WERI-Rb-1 (cell line): Measurements from ENCODE around the gene KIF17.
A peak's percentile ranks its signal among the peaks of the same experiment; 100 is the strongest.

Experiments used
- DNase-seq: peaks from one replicate; pipeline ENCODE4 v3.0.0-alpha.2; 2020
- H3K27ac ChIP-seq: fragments of 250-450 bp; sonication (Bioruptor Pico); 2 replicates; pipeline ENCODE4 v1.5.1; 2020; ENCODE audit warnings: mild to moderate bottlenecking, moderate library complexity
- H3K27me3 ChIP-seq: fragments of 250-450 bp; sonication (Bioruptor Pico); 2 replicates; pipeline ENCODE4 v1.5.1; 2021; ENCODE audit warnings: mild to moderate bottlenecking, low read depth, moderate library complexity; ENCODE audit not compliant: insufficient read depth, severe bottlenecking
- H3K36me3 ChIP-seq: fragments of 250-450 bp; sonication (Bioruptor Pico); 2 replicates; pipeline ENCODE4 v1.5.1; 2020; ENCODE audit warnings: mild to moderate bottlenecking, moderate library complexity
- H3K4me3 ChIP-seq: 2 replicates; pipeline ENCODE4 v1.5.1; 2011; ENCODE audit warnings: low read depth, mild to moderate bottlenecking, control low read depth, low read length
- H3K9me3 ChIP-seq: fragments of 250-450 bp; sonication (Bioruptor Pico); 2 replicates; pipeline ENCODE4 v1.5.1; 2021; ENCODE audit warnings: mild to moderate bottlenecking, moderate library complexity; ENCODE audit not compliant: severe bottlenecking
- CTCF ChIP-seq: IDR thresholded peaks from 2 replicates; pipeline ENCODE4 v1.5.1; 2011; ENCODE audit warnings: low read depth, mild to moderate bottlenecking, control low read depth, inconsistent platforms, low read length

KIF17 gene

GRCh38 chr1:20661207-20662109 lies 56.3 kb downstream of the KIF17 start, which contains the start of gene DDOST:
DDOST (minus strand) TSS chr1:20661369; CDS start chr1:20661350, 19 bp downstream.
- H3K27me3 ChIP-seq = no peaks in the 10 kb centered on the region

GRCh38 chr1:20660847-20661206 lies 57.0 kb downstream of the KIF17 start:
- H3K27me3 ChIP-seq = no peaks in the 10 kb centered on the region
- TF ChIP-seq CTCF = no peak
- DNase-seq = no peak
- H3K9me3 ChIP-seq = no peaks in the 10 kb centered on the region
- peak overlapping the region; percentile 97 for H3K4me3 ChIP-seq
- peaks cover 40% of the 10 kb centered on the region for H3K36me3 ChIP-seq
- peak overlapping the region; percentile 64 for H3K27ac ChIP-seq

More at GRCh38 chr1:20661207-20662109, 56.3 kb downstream of the KIF17 start, which contains the start of gene DDOST:
- Histone ChIP-seq H3K36me3 (peaks cover 33% of the 10 kb centered on the region), H3K9me3 (no peaks in the 10 kb centered on the region), H3K4me3 (peak within 1 kb of the TSS; percentile 97), H3K27ac (peak within 1 kb of the TSS; percentile 85)
- DNase-seq = peak; percentile 98
- peak; percentile 56 for TF ChIP-seq CTCF

- Histone ChIP-seq H3K4me3 (peak overlapping the region; percentile 97), H3K36me3 (peaks cover 44% of the 10 kb centered on the region), H3K9me3 (no peaks in the 10 kb centered on the region), H3K27me3 (no peaks in the 10 kb centered on the region), H3K27ac (peak overlapping the region; percentile 64; the same call in 1 of the 2 replicates)
- DNase-seq = no peak
- TF ChIP-seq CTCF = no peak
Measured at GRCh38 chr1:20660363-20660762, 57.4 kb downstream of the KIF17 start.

GRCh38 chr1:20658166-20658915 lies 59.5 kb downstream of the KIF17 start:
- H3K27me3 ChIP-seq = no peaks in the 10 kb centered on the region
- no peak for TF ChIP-seq CTCF
- H3K4me3 ChIP-seq = no peak overlapping the region
- H3K9me3 ChIP-seq = no peaks in the 10 kb centered on the region
- peaks cover 62% of the 10 kb centered on the region for H3K36me3 ChIP-seq
- H3K27ac ChIP-seq = no peak overlapping the region
- no peak for DNase-seq

- Histone ChIP-seq H3K9me3 (no peaks in the 10 kb centered on the region), H3K27me3 (no peaks in the 10 kb centered on the region), H3K36me3 (peaks cover 75% of the 10 kb centered on the region), H3K4me3 (no peak overlapping the region), H3K27ac (no peak overlapping the region)
- DNase-seq = no peak
- no peak for TF ChIP-seq CTCF
Measured at GRCh38 chr1:20657024-20657423, 60.8 kb downstream of the KIF17 start.
